Activated CD4-positive, alpha-beta T cell treated with anti-CD3 and anti-CD28 coated beads, Interleukin-2, Interleukin-4, amounts not matched to agents 100 ng/mL and 50 ng/mL, durations not matched to agents 16 hours and 8 hours (primary cell): ENCODE results near the gene ZGPAT.
A peak's percentile ranks its signal among the peaks of the same experiment; 100 is the strongest.
"Not testable (repeated sequence)": the region's sequence is repeated elsewhere in the genome, so short reads cannot be mapped to it uniquely, and the experiment has no call there.

Source experiments
- DNase-seq: peaks from one replicate; pipeline ENCODE4 v3.0.0-alpha.2; 2020; ENCODE audit warnings: low spot score

Gene ZGPAT

GRCh38 chr20:63766695-63767426, 59.0 kb downstream of the ZGPAT start:
- no peak for DNase-seq

GRCh38 chr20:63767456-63767855, 59.6 kb downstream of the ZGPAT start:
- no peak for DNase-seq

GRCh38 chr20:63767886-63768285, 60.0 kb downstream of the ZGPAT start:
- DNase-seq, result no peak

DNA sequence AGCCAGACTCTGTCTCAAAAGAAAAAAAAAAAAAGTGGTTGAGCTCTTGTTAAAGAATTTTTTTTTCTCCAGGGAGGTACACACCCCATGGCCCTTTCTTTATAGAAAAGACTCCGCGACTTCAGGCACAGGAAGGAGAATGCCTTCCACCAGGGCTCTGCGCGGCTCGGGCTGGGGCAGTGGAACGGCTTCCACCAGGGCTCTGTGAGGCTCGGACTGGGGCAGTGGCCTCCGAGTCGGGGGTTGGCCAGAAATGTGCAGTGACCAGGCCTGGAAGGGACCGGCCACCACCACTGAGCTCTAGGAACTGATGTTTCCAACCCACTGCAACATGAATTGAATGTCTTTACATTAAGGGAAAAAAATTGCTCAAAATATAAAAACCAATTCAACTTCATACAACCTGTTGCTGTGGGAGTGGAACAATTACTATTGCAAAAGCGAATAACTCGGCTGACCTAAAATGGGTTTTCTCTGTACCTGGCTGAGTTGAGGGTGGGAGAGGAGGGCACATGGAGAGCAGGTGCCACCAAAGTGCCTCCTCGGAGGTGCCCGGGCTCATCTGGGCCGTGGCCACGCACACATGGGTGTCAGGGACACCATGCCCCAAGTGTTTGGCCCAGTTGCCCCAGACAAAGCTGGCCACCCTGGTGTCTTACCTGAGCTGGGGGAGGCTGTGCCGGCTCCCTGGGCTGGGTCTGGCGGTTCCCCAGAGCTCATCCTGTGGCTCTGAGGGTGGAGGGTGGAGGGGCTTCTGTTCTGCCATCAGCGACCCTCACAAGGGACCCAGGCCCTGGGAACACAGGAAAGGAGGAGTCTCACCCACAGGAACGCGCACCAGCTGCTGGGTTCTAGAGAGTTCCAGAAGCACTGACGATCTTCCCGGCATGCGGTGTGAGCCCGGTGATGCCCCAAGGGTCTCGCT, 61.0 kb downstream of the ZGPAT start:
- DNase-seq, result no peak

DNA sequence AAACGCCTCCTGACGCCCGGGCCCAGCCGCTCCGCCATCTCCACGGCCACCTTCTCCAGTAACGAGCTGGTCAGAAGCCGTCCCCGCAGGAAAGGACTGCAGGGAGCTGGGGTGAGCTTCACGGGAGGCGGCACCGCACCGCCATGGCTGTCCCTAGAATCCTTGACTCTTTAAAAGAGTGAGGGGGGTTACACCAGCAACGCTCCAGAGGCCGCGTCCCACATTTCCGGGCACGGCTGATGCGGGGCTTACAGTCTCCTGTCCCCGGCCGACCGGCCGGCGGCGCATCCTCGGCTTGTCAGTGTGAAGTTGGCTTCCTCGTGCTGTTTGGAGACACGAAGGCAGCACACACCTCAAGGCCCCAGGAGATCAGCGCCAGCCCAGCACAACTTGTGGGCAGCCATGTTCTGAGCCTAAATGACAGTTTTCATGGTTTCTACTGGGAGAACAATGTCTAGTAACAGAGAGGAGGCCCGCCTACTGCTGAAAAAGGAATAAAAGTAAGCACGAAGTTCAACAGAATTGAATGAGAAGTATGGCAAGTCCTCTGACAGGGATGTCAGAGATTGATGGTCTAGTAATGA, 62.1 kb downstream of the ZGPAT start:
- no peak for DNase-seq

DNA sequence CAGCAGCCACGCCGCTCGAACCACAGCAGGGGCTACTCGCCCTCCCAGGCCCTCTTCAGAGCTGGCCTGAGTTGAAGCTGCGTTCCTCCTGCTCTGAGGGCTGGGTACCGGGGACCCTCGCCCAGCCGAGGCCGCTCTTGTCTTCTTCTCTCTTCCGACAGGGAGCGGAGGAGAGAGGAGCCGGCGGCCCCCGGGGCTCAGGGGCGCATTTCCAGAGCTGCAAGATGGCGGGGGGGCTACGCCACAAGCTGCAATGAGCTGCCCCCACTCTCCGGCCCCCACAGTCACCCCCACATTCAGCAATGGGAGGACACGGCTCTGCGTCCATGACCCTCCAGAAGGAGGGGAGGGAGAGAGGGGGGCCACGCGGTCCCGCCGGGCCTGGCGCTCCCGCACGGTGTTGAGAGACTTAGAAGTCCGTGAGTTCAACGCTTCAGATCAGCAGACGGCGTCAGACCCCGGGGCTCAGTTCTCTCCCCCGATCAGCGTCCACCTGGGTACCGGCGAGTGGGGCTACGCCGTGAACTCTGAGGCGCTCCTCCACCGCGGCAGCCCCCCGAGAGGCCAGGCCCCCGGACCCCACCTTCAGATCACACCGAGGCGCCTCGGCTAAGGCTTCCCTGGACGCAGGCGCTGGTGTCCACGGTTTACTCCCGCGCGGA, 63.3 kb downstream of the ZGPAT start:
- no peak for DNase-seq

- no peak for DNase-seq
Observed at GRCh38 chr20:63772781-63773518, 65.1 kb downstream of the ZGPAT start.

DNA sequence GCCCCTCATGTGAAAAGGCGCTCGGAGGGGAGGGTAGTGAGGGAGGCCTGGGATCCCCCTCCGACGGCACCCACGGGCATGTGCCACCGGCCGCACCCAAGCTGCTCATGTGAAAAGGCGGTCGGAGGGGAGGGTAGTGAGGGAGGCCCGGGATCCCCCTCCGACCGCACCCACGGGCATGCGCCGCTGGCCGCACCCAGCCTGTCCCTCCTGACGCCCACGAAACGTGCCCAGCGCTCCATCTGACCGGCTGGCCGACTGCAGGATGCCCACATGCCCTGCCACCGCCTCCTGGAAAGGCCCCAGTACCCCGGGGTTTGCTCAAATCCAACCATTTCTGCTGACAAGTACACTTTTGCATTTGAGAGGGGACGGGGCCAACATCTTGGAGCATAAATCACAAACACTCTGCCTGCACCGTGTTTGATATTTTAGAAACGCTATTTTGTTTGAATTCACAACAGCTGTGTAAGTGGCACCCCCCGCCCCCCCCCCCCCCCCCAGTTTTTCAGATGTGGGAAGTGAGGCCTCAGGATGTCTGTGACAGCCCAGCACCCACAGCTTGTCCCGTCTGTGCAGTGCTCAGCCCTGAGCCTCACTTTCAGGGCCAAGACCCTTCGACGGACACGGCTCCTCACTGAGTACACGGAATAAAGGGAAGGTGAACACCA, 65.9 kb downstream of the ZGPAT start:
- DNase-seq, result no peak

GRCh38 chr20:63774306-63774705, 66.5 kb downstream of the ZGPAT start:
- DNase-seq, result no peak

GRCh38 chr20:63775096-63775978, 67.5 kb downstream of the ZGPAT start:
- no peak for DNase-seq

DNA sequence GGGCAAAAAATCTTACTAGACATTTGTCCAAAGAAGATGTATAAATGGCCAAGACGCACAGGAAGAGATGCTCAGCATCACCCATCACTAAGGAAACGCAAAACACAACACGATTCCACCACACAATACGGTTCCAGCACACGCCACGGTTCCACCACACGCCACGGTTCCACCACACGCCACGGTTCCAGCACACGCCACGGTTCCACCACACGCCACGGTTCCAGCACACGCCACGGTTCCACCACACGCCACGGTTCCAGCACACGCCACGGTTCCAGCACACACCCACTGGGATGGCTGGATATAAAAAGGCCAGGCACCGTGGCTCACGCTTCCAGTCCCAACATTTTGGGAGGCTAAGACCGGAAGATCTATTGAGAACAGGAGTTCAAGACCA, 69.0 kb downstream of the ZGPAT start:
- not testable (repeated sequence) for DNase-seq

DNA sequence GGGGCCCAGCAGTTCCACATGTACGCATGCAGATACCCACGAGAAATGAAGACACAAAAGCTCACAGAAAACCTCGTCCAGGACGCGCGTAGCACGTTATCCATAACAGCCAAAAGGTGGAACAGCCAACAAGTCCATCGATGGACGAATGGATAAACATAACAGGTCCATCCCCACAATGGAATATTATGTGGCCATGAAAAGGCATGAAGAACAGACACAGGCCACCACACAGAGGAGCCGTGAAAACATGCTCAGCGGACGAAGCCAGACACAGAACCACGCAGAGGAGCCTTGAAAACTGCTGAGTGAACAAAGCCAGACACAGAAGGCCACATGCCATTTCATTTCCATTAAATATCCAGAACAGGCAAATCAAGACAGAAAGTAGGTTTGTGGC, 69.8 kb downstream of the ZGPAT start:
- no peak for DNase-seq

- DNase-seq, result no peak
Observed at GRCh38 chr20:63778034-63778752, 70.4 kb downstream of the ZGPAT start.

DNA sequence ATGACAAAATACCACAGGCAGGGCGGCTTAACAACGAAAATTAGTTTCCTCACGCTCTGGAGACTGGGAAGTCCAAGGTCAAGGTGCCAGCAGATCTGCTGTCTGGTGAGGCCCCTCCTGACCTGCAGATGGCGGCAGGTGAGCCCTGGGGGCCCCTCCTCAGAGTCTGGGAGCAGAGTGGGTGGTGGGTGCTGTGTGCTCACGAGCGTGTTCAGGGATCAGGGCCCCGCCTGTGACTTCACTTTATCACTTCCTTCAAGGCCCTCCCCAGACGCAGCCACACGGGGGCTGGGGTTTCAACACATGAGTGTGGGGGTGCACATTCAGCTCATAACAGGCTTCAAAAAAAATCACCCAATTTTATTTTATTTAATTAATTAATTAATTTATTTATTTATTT, 71.0 kb downstream of the ZGPAT start:
- DNase-seq, result no peak

DNA sequence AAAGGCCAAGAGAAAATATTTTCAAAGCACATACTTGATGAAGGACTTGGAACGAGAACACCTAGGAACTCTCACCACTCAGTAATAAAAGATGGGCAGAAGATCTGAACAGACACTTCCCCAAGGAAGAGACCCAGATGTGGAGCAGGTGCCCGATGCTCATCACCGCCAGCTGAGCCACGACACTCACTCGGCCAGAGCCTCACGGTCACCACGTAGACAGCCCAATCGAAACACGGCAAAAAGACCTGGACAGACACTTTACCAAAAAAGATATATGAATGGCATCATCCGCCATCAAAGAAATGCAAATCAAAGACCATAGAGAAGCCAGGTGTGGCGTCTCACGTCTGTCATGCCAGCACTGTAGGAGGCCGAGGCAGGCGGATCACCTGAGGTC, 73.3 kb downstream of the ZGPAT start:
- no peak for DNase-seq

DNA sequence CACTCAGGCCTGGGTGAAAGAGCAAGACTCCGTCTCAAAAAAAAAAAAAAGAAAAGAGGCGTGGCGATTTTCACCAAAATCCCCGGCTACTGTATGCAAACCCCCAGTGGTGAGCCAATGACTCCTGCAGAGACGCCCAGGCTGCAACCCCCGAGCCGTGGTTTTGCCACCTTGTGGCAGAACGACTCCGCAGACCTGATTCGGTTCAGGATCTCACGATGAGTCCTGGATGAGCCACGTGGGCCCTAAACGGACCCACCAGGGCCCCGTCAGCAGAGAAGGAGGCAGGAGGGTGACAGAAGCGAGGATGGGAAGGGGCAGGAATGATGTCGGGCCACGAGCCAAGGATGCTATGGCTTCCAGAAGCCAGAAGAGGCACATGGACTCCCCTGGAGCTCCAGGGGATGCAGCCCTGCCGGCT, 74.2 kb downstream of the ZGPAT start:
- peak; percentile 77 for DNase-seq

DNA sequence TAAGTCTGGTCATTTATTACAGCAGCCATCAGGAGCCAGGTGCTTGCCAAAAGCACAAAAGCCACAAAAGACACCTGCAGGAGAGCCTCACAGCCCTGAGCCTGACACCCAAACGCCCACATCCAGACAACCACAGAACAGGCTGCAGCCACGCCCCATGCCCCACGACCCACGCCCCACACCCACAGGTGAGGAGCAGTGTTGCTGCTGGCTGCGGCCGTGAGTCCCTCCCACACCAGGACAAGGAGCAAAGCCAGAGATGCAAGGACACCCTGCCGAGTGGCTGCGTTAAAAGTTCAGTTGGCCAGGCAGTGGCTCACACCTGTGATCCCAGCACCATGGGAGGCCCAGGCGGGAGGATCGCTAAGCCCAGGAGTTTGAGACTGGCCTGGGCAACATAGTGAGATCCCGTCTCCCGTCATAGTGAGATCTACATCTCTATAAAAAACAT, 74.7 kb downstream of the ZGPAT start:
- DNase-seq, result no peak

- DNase-seq, result no peak
Observed at GRCh38 chr20:63783970-63784369, 76.1 kb downstream of the ZGPAT start.

- no peak for DNase-seq
Observed at GRCh38 chr20:63785691-63786131, 77.9 kb downstream of the ZGPAT start.
